Prostate gland (tissue), 2 donors: ENCODE measurements around the gene ANXA2.

ENCODE experiments used
- POLR2A ChIP-seq: fragments of 450-650 bp; IDR thresholded peaks from one replicate; pipeline ENCODE4 v1.6.1; 2016; ENCODE audit warnings: antibody characterized with exemption, mild to moderate bottlenecking
- TF ChIP-seq, protein P1 (sequence below), 4 experiments: fragments of 200-600 bp in 2 of 4; fragments of 450-650 bp in 2 of 4; sonication (generic) in 2 of 4; IDR thresholded peaks; 1 replicate in 3 of 4; 2 replicates in 1 of 4; pipeline ENCODE4 v1.5.1; 2016 to 2019; ENCODE audit warnings: antibody characterized with exemption in 4 of 4, mild to moderate bottlenecking in 2 of 4, moderate library complexity in 2 of 4

DNA sequence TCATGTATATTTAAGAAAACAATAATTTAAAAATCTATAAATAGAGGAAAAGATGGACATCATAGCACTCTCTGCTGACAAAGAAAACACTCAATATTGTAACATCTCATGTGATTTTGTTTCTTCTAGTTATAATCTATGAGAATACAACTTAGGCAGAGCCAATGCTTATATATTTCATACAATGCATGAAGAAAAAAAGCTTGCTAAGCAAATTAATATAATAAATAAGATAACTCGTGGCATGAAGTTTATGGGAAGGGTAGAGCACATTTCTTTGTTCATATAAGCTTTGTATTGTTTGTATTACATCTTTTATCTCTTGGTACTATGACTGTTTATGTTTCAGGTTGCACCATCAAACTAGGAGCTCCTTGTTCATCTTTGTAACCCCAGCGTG lies 7.6 kb upstream of the ANXA2 start:
- TF ChIP-seq POLR2A, result no peak
- TF ChIP-seq, protein P1, sequence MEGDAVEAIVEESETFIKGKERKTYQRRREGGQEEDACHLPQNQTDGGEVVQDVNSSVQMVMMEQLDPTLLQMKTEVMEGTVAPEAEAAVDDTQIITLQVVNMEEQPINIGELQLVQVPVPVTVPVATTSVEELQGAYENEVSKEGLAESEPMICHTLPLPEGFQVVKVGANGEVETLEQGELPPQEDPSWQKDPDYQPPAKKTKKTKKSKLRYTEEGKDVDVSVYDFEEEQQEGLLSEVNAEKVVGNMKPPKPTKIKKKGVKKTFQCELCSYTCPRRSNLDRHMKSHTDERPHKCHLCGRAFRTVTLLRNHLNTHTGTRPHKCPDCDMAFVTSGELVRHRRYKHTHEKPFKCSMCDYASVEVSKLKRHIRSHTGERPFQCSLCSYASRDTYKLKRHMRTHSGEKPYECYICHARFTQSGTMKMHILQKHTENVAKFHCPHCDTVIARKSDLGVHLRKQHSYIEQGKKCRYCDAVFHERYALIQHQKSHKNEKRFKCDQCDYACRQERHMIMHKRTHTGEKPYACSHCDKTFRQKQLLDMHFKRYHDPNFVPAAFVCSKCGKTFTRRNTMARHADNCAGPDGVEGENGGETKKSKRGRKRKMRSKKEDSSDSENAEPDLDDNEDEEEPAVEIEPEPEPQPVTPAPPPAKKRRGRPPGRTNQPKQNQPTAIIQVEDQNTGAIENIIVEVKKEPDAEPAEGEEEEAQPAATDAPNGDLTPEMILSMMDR (IDR thresholded peaks at IDR 0.05), result no peak
